DOHH2 (cell line): Measurements from ENCODE around the gene VAV1.
A peak's percentile ranks its signal among the peaks of the same experiment; 100 is the strongest.

Source experiments
- H3F3A ChIP-seq: fragments of 200-600 bp; sonication (generic), shearing (Covaris generic); 2 replicates; pipeline ENCODE4 v1.6.0; 2016; ENCODE audit warnings: antibody characterized with exemption, mild to moderate bottlenecking; ENCODE audit not compliant: control insufficient read depth, insufficient read depth
- H3K27ac ChIP-seq: fragments of 200-600 bp; sonication (generic); 2 replicates; pipeline ENCODE4 v1.5.1; 2014; ENCODE audit warnings: low read depth, mild to moderate bottlenecking, low read length, moderate library complexity
- H3K27me3 ChIP-seq: fragments of 200-600 bp; sonication (generic); 2 replicates; pipeline ENCODE4 v1.6.1; 2014; ENCODE audit warnings: mild to moderate bottlenecking, low read length, mixed read lengths; ENCODE audit not compliant: control insufficient read depth
- H3K36me3 ChIP-seq: fragments of 200-600 bp; sonication (generic); 2 replicates; pipeline ENCODE4 v1.6.1; 2014; ENCODE audit warnings: mild to moderate bottlenecking, low read length, moderate library complexity, mixed read lengths; ENCODE audit not compliant: control insufficient read depth
- H3K4me1 ChIP-seq: fragments of 200-600 bp; sonication (generic); 2 replicates; pipeline ENCODE4 v1.6.1; 2014; ENCODE audit warnings: mild to moderate bottlenecking, low read length, mixed read lengths; ENCODE audit not compliant: control insufficient read depth
- H3K4me2 ChIP-seq: fragments of 200-600 bp; sonication (generic); 2 replicates; pipeline ENCODE4 v1.6.0; 2014; ENCODE audit warnings: mild to moderate bottlenecking, low read length, moderate library complexity
- H3K4me3 ChIP-seq: fragments of 200-600 bp; sonication (generic); 2 replicates; pipeline ENCODE4 v1.5.1; 2014; ENCODE audit warnings: mild to moderate bottlenecking, low read length, mixed read lengths
- H3K79me2 ChIP-seq: fragments of 200-600 bp; sonication (generic); 2 replicates; pipeline ENCODE4 v1.6.1; 2014; ENCODE audit warnings: mild to moderate bottlenecking, low read length, mixed read lengths; ENCODE audit not compliant: control insufficient read depth
- H3K9me2 ChIP-seq: fragments of 200-600 bp; sonication (generic); replicated peaks from 2 replicates; pipeline ENCODE4 v1.6.1; 2014; ENCODE audit warnings: mild to moderate bottlenecking, low read length, mixed read lengths; ENCODE audit not compliant: control insufficient read depth
- H3K9me3 ChIP-seq: fragments of 200-600 bp; sonication (generic); 2 replicates; pipeline ENCODE4 v1.6.1; 2014; ENCODE audit warnings: antibody characterized with exemption, low read length, mixed read lengths; ENCODE audit not compliant: control insufficient read depth, insufficient read depth
- H4K20me1 ChIP-seq: fragments of 200-600 bp; sonication (generic); 2 replicates; pipeline ENCODE4 v1.6.0; 2014; ENCODE audit warnings: low read depth, mild to moderate bottlenecking, antibody characterized with exemption, low read length, moderate library complexity; ENCODE audit not compliant: control insufficient read depth, insufficient read depth
- CTCF ChIP-seq: fragments of 200-600 bp; sonication (generic); IDR thresholded peaks from one replicate; pipeline ENCODE4 v1.5.1; 2014; ENCODE audit warnings: antibody characterized with exemption, mild to moderate bottlenecking, low read depth, low read length; ENCODE audit not compliant: poor library complexity, severe bottlenecking
- EZH2phosphoT487 ChIP-seq: fragments of 200-600 bp; sonication (generic); IDR thresholded peaks from 2 replicates; pipeline ENCODE4 v1.6.1; 2017; ENCODE audit warnings: borderline replicate concordance, mild to moderate bottlenecking, antibody characterized with exemption, low read length, moderate library complexity, mixed read lengths

The VAV1 gene

GRCh38 chr19:6738787-6739389 lies 33.6 kb upstream of the VAV1 start:
- Histone ChIP-seq H3K27ac (peak overlapping the region; percentile 55), H3F3A (peaks cover 18% of the 10 kb centered on the region), H3K4me2 (peak overlapping the region; percentile 69), H3K36me3 (no peaks in the 10 kb centered on the region), H3K27me3 (no peaks in the 10 kb centered on the region), H3K79me2 (peaks cover 12% of the 10 kb centered on the region), H3K9me2 (no peaks in the 10 kb centered on the region), H3K4me3 (peak overlapping the region; percentile 64), H3K9me3 (no peaks in the 10 kb centered on the region), H3K4me1 (peaks cover 53% of the 10 kb centered on the region), H4K20me1 (0 out of 2 replicates have a peak, but pooled peaks cover 3% of the 10 kb centered on the region)
- TF ChIP-seq CTCF (no peak), EZH2phosphoT487 (no peak)

- Histone ChIP-seq H3K4me2 (peak within 1 kb of the TSS; percentile 96), H3K79me2 (peaks cover 12% of the 10 kb centered on the region), H3K36me3 (no peaks in the 10 kb centered on the region), H3K9me2 (no peaks in the 10 kb centered on the region), H3K27ac (peak within 1 kb of the TSS; percentile 55), H3K4me1 (peaks cover 53% of the 10 kb centered on the region), H3K9me3 (no peaks in the 10 kb centered on the region), H3K4me3 (peak within 1 kb of the TSS; percentile 90), H3K27me3 (no peaks in the 10 kb centered on the region), H3F3A (peaks cover 18% of the 10 kb centered on the region), H4K20me1 (0 out of 2 replicates have a peak, but pooled peaks cover 3% of the 10 kb centered on the region)
- no peak for TF ChIP-seq EZH2phosphoT487
- TF ChIP-seq CTCF, result no peak
Measured at GRCh38 chr19:6739390-6739882, 33.1 kb upstream of the VAV1 start, which contains the start of gene TRIP10. TSS of gene TRIP10 (plus strand) at chr19:6739680. CDS start at chr19:6739762, 82 bp downstream.

- Histone ChIP-seq H3K4me1 (peaks cover 53% of the 10 kb centered on the region), H3K4me2 (peak overlapping the region; percentile 96), H3K9me2 (no peaks in the 10 kb centered on the region), H3K9me3 (no peaks in the 10 kb centered on the region), H4K20me1 (0 out of 2 replicates have a peak, but pooled peaks cover 3% of the 10 kb centered on the region), H3K27me3 (no peaks in the 10 kb centered on the region), H3K27ac (peak overlapping the region; percentile 50), H3K79me2 (peaks cover 12% of the 10 kb centered on the region), H3K4me3 (peak overlapping the region; percentile 90), H3K36me3 (no peaks in the 10 kb centered on the region), H3F3A (peaks cover 18% of the 10 kb centered on the region)
- TF ChIP-seq CTCF, result no peak
- TF ChIP-seq EZH2phosphoT487, result no peak
Measured at GRCh38 chr19:6739883-6740588, 32.5 kb upstream of the VAV1 start.
